ENCODE results near the gene TCEAL3.

- TF ChIP-seq CTCF (IDR thresholded peaks at IDR 0.05) (no peak), POLR2A (IDR thresholded peaks at IDR 0.05; ENCODE audit: low read depth) (no peak), EP300 (IDR thresholded peaks at IDR 0.05) (no peak), POLR2AphosphoS5 (IDR thresholded peaks at IDR 0.05) (no peak)
These were observed 42.6 kb upstream of the TCEAL3 start for GRCh38 chrX:103565197-103565596.
